Calu3 (cell line): ENCODE results near the gene ANKRD36B. TPM values are rescaled to one million over a fixed set of nuclear protein-coding genes. Genes with fewer than 3 reads are reported as not detected.
"Not testable (repeated sequence)": the region's sequence is repeated elsewhere in the genome, so short reads cannot be mapped to it uniquely, and the experiment has no call there.

Experiments
- BruUV-seq: library from RNA; stranded (reverse); fragments of 400-500 nt; replicated peaks from 2 replicates; lab custom pipeline; 2021; lab: Mats Ljungman, UMichigan
- CTCF ChIA-PET: fragments of 300-600 bp; sonication (Branson Sonifier 250); formaldehyde crosslinking; loops from one replicate; lab custom pipeline; 2022; ENCODE audit warnings: antibody characterized with exemption; lab: Charles Lee
- DNase-seq: peaks from one replicate; pipeline ENCODE4 v3.0.0; 2022
- H3K27ac Mint-ChIP-seq: one replicate; pipeline ENCODE4 v1.8.0; 2022; ENCODE audit warnings: mixed read lengths; ENCODE audit not compliant: unreplicated experiment
- H3K27me3 Mint-ChIP-seq: one replicate; pipeline ENCODE4 v1.8.0; 2022; ENCODE audit warnings: mixed read lengths; ENCODE audit not compliant: unreplicated experiment
- H3K36me3 Mint-ChIP-seq: one replicate; pipeline ENCODE4 v1.8.0; 2022; ENCODE audit warnings: mild to moderate bottlenecking, moderate library complexity, mixed read lengths; ENCODE audit not compliant: insufficient read depth, unreplicated experiment
- H3K4me1 Mint-ChIP-seq: one replicate; pipeline ENCODE4 v1.8.0; 2022; ENCODE audit warnings: mild to moderate bottlenecking, low read depth, mixed read lengths; ENCODE audit not compliant: unreplicated experiment
- H3K4me3 Mint-ChIP-seq: one replicate; pipeline ENCODE4 v1.8.0; 2022; ENCODE audit warnings: mild to moderate bottlenecking, low read depth, moderate library complexity, mixed read lengths; ENCODE audit not compliant: unreplicated experiment
- H3K9me3 Mint-ChIP-seq: one replicate; pipeline ENCODE4 v1.8.0; 2022; ENCODE audit warnings: low read depth, mixed read lengths; ENCODE audit not compliant: unreplicated experiment
- CTCF ChIP-seq: fragments of 200-600 bp; IDR thresholded peaks from one replicate; pipeline ENCODE4 v1.8.0; 2022; ENCODE audit warnings: antibody characterized with exemption; ENCODE audit not compliant: unreplicated experiment
- intact Hi-C: fragments of 100-400 bp; cut with micrococcal nuclease; formaldehyde crosslinking; loops from one replicate; pipeline ENCODE4 v1.10.0; 2022; ENCODE audit not compliant: unreplicated experiment
- total RNA-seq: library from RNA; stranded (reverse); gene quantifications from 2 replicates; pipeline ENCODE4 v1.2.3, GENCODE V29; 2022

ANKRD36B gene
- total RNA-seq, 1 experiment from 2014 or later = 19.4 TPM

- TF ChIP-seq CTCF = peak; percentile 96
- H3K4me1 Mint-ChIP-seq, H3K9me3 Mint-ChIP-seq, H3K27ac Mint-ChIP-seq, BruUV-seq: not testable (repeated sequence)
- peak; percentile 79 for DNase-seq
- CTCF ChIA-PET = interaction anchor here (0.7 to 2.5 kb wide), 6 partner anchors 74 to 139 kb away, joined by 3 to 35 read pairs (median 6); partner anchors contain the start of gene ACTR1B
- peak overlapping the region; percentile 97 for H3K4me3 Mint-ChIP-seq
- H3K27me3 Mint-ChIP-seq = peaks cover 33% of the 10 kb centered on the region
- intact Hi-C loops = loop anchor here (1.0 kb wide), 1 partner anchor 107 kb away; no protein-coding TSS in a partner anchor
- peaks cover 16% of the 10 kb centered on the region for H3K36me3 Mint-ChIP-seq
These were observed 1.1 kb upstream of the ANKRD36B start for GRCh38 chr2:97590515-97591394.

GRCh38 chr2:97589257-97589597 is 450 bp downstream of the ANKRD36B start:
- H3K4me1 Mint-ChIP-seq, DNase-seq, H3K9me3 Mint-ChIP-seq, intact Hi-C loops, BruUV-seq: not testable (repeated sequence)
- Mint-ChIP-seq H3K27me3 (peaks cover 23% of the 10 kb centered on the region), H3K4me3 (peak overlapping the region; percentile 97), H3K27ac (peak overlapping the region; percentile 93), H3K36me3 (peaks cover 16% of the 10 kb centered on the region)
- CTCF ChIA-PET = interaction anchor here (2.5 kb wide), 1 partner anchor 108 kb away, joined by 35 read pairs; no protein-coding TSS in a partner anchor

GRCh38 chr2:97565674-97566073 is 24.0 kb downstream of the ANKRD36B start:
- H3K36me3 Mint-ChIP-seq, H3K4me3 Mint-ChIP-seq, H3K27me3 Mint-ChIP-seq, intact Hi-C loops, H3K9me3 Mint-ChIP-seq, CTCF ChIA-PET, BruUV-seq, H3K27ac Mint-ChIP-seq, H3K4me1 Mint-ChIP-seq, DNase-seq: not testable (repeated sequence)

GRCh38 chr2:97552406-97552805 is 37.3 kb downstream of the ANKRD36B start:
- CTCF ChIA-PET, H3K27ac Mint-ChIP-seq, H3K36me3 Mint-ChIP-seq, H3K4me1 Mint-ChIP-seq, H3K27me3 Mint-ChIP-seq, BruUV-seq, intact Hi-C loops, DNase-seq, H3K4me3 Mint-ChIP-seq, H3K9me3 Mint-ChIP-seq: not testable (repeated sequence)

GRCh38 chr2:97550498-97550897 is 39.2 kb downstream of the ANKRD36B start:
- H3K9me3 Mint-ChIP-seq, DNase-seq, BruUV-seq, H3K36me3 Mint-ChIP-seq, intact Hi-C loops, H3K27me3 Mint-ChIP-seq, H3K4me1 Mint-ChIP-seq, H3K27ac Mint-ChIP-seq, H3K4me3 Mint-ChIP-seq, CTCF ChIA-PET: not testable (repeated sequence)

- H3K4me3 Mint-ChIP-seq, CTCF ChIA-PET, DNase-seq, H3K36me3 Mint-ChIP-seq, BruUV-seq, H3K27me3 Mint-ChIP-seq, intact Hi-C loops, H3K27ac Mint-ChIP-seq, H3K9me3 Mint-ChIP-seq, H3K4me1 Mint-ChIP-seq: not testable (repeated sequence)
These were observed 40.6 kb downstream of the ANKRD36B start for GRCh38 chr2:97549058-97549457.

GRCh38 chr2:97548536-97548935 is 41.1 kb downstream of the ANKRD36B start:
- BruUV-seq, CTCF ChIA-PET, H3K4me1 Mint-ChIP-seq, H3K36me3 Mint-ChIP-seq, intact Hi-C loops, H3K4me3 Mint-ChIP-seq, DNase-seq, H3K27ac Mint-ChIP-seq, H3K9me3 Mint-ChIP-seq, H3K27me3 Mint-ChIP-seq: not testable (repeated sequence)
